Ovary (tissue), 3 donors: ENCODE data around the gene CYYR1.

Experiments used
- POLR2A ChIP-seq: fragments of 450-650 bp; IDR thresholded peaks from one replicate; pipeline ENCODE4 v1.6.1; 2017; ENCODE audit warnings: antibody characterized with exemption, mild to moderate bottlenecking, moderate library complexity
- TF ChIP-seq, protein P1 (sequence below), 3 donors: fragments of 450-650 bp in 2 of 3; fragments of 200-600 bp in 1 of 3; IDR thresholded peaks; one replicate each; pipeline versions ENCODE4 v1.5.1 to v1.8.0; 2016 to 2022; ENCODE audit warnings: antibody characterized with exemption in 3 of 3, mild to moderate bottlenecking in 1 of 3
- donor health status: DM: no; HTN: no; CAD: no.

DNA sequence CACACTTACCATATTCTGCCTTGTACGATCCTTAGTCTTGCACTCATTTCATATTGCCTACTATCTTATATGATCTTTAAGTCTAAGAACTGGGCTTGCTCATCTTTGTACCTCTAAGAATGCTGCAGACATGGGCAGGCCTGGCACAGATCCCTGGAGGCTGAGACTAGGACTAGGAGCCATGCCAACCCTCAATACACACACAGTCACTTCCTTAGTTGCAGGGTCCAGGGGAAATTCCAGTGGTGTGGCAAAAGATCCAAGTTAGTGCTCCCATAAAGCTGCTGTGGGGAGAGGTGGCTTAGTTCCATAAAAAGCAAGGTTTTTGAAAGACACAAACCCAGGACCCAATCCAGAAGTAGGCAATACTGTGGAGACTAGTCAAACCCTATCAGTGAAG lies 59.9 kb downstream of the CYYR1 start:
- TF ChIP-seq, protein P1, sequence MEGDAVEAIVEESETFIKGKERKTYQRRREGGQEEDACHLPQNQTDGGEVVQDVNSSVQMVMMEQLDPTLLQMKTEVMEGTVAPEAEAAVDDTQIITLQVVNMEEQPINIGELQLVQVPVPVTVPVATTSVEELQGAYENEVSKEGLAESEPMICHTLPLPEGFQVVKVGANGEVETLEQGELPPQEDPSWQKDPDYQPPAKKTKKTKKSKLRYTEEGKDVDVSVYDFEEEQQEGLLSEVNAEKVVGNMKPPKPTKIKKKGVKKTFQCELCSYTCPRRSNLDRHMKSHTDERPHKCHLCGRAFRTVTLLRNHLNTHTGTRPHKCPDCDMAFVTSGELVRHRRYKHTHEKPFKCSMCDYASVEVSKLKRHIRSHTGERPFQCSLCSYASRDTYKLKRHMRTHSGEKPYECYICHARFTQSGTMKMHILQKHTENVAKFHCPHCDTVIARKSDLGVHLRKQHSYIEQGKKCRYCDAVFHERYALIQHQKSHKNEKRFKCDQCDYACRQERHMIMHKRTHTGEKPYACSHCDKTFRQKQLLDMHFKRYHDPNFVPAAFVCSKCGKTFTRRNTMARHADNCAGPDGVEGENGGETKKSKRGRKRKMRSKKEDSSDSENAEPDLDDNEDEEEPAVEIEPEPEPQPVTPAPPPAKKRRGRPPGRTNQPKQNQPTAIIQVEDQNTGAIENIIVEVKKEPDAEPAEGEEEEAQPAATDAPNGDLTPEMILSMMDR (IDR thresholded peaks at IDR 0.05), result no peak
- no peak for TF ChIP-seq POLR2A
